ENCODE data around the gene CDH16. TPM values are rescaled to one million over a fixed set of nuclear protein-coding genes. Genes with fewer than 3 reads are reported as not detected.
"Not testable (repeated sequence)": the region's sequence is repeated elsewhere in the genome, so short reads cannot be mapped to it uniquely, and the experiment has no call there.

CDH16 gene
- total RNA-seq, 6 donors from 2014 or later: 0.40 to 1.8 (median 1.7) TPM; not detected in 3

DNA sequence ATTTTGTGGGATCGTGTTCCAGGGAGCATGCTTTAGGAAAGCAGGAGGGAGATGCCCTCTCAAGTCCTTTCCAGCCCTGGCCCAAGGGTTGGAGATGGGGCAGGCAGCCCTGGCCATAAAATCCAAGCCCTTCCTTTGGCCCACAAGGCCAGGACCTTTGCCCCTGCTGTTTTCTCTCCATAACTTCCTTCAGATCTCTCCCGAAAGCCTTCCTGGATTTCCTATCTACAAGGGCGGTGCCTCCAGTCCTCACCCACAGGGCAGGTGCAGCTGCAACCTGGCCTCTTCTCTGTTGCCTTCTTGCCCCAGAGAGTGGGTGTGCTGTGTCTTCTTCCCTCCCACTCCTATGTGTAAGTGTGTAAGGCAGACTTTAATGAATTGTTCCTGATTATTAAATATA is 46.8 kb downstream of the CDH16 start:
- no peak for ATAC-seq (ENCODE audit: low FRiP score in 2 of 2)
- H3K36me3 ChIP-seq: no peaks in the 10 kb centered on the region
- 90 to 94% methylated on average over 3 of the region's 3 CpGs for WGBS, 2 donors
- peaks cover 10 to 17% (median 13%) of the 10 kb centered on the region in 4 donors for H3K4me1 ChIP-seq
- no peaks in the 10 kb centered on the region for H3K27me3 ChIP-seq
- no peaks in the 10 kb centered on the region for H3K9me3 ChIP-seq
- no peak for TF ChIP-seq EP300 (IDR thresholded peaks at IDR 0.05)
- no peak for TF ChIP-seq CTCF (IDR thresholded peaks at IDR 0.05)
- TF ChIP-seq POLR2AphosphoS5 (IDR thresholded peaks at IDR 0.05): no peak
- no peak for TF ChIP-seq POLR2A (IDR thresholded peaks at IDR 0.05)
- DNase-seq: no peak
- H3K27ac ChIP-seq: no peak overlapping the region
- no peak overlapping the region for H3K4me3 ChIP-seq

DNA sequence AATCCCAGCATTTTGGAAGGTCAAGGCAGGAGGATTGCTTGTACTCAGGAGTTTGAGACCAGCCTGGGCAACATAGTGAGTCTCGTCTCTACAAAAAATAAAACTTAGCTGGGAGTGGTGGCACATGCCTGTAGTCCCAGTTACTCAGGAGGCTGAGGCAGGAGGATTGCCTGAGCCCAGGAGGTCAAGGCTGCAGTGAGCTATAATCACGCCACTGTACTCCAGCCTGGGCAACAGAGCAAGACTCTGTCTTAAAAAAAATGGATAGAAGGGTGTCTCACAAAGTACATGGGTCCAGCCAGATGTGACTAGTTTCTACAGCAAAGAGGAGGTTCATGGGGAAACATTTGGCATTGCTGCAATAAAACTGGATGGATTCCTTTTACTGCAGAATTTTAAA is 47.3 kb downstream of the CDH16 start:
- not testable (repeated sequence) for H3K9me3 ChIP-seq; H3K4me3 ChIP-seq; H3K27ac ChIP-seq; H3K27me3 ChIP-seq; ATAC-seq (ENCODE audit: low FRiP score in 2 of 2); H3K36me3 ChIP-seq; DNase-seq
- WGBS, 2 donors: 91 to 100% methylated on average over 2 of the region's 2 CpGs
- H3K4me1 ChIP-seq: peaks cover 10 to 17% (median 13%) of the 10 kb centered on the region in 4 donors

DNA sequence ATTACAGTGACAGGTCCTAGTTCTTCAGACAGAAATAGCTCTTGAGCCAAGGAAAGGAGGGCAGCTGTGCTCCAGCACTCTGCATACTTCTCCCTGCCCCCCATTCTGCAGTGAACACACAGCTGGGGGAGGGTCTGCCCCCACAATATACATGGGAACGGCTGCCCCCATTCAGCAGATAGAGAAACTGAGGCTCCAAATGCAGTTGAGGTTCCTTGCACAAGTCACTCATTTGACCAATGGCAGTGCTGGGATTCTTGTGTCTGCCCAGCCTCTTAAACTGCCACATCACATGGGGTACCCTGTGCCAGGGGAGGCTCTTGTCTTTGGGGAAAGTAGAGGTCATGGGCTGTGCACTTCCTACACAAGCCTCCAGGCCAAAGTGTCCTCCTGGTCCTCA is 49.3 kb downstream of the CDH16 start:
- no peak overlapping the region for H3K4me3 ChIP-seq
- no peak overlapping the region for H3K27ac ChIP-seq
- H3K27me3 ChIP-seq: no peaks in the 10 kb centered on the region
- no peaks in the 10 kb centered on the region for H3K9me3 ChIP-seq
- no peaks in the 10 kb centered on the region for H3K36me3 ChIP-seq
- WGBS, 2 donors: 86 to 100% methylated on average over 1 of the region's 1 CpG
- H3K4me1 ChIP-seq: peaks cover 10 to 16% (median 13%) of the 10 kb centered on the region in 4 donors
- ATAC-seq (ENCODE audit: low FRiP score in 2 of 2) (no peak), DNase-seq (no peak)
- TF ChIP-seq CTCF (IDR thresholded peaks at IDR 0.05): no peak
- TF ChIP-seq POLR2AphosphoS5 (IDR thresholded peaks at IDR 0.05): no peak

DNA sequence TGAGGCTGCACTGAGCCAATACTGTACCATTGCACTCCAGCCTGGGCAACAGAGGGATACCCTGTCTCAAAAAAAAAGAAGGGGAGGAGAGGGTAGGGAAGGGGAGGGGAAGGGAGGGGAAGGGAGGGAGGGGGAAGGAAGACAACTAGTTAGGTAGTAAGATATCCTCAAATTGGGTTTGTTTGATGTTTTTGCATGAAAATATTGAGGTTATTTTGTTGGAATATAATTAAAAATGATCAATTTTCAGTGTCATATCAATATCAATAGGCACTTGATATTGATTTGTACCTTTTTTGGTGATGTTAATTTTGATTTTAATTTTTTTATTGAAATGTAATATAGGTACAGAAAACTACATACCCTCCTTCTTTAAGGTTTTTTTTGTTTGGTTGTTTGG is 55.0 kb downstream of the CDH16 start:
- Histone ChIP-seq H3K36me3 (no peaks in the 10 kb centered on the region), H3K27me3 (no peaks in the 10 kb centered on the region), H3K4me1 (peaks cover 0 to 10% (median 0%) of the 10 kb centered on the region in 4 donors), H3K4me3 (no peak overlapping the region), H3K27ac (no peak overlapping the region), H3K9me3 (no peaks in the 10 kb centered on the region)
- DNase-seq: no peak
- ATAC-seq (ENCODE audit: low FRiP score in 2 of 2): no peak
- TF ChIP-seq POLR2A (IDR thresholded peaks at IDR 0.05) (no peak), POLR2AphosphoS5 (IDR thresholded peaks at IDR 0.05) (no peak), EP300 (IDR thresholded peaks at IDR 0.05) (no peak), CTCF (IDR thresholded peaks at IDR 0.05) (no peak)

- Histone ChIP-seq H3K9me3 (no peaks in the 10 kb centered on the region), H3K27ac (no peak overlapping the region), H3K4me3 (no peak overlapping the region), H3K4me1 (peaks cover 0 to 10% (median 0%) of the 10 kb centered on the region in 4 donors), H3K36me3 (no peaks in the 10 kb centered on the region), H3K27me3 (no peaks in the 10 kb centered on the region)
- ATAC-seq (ENCODE audit: low FRiP score in 2 of 2) (no peak), DNase-seq (no peak)
- TF ChIP-seq CTCF (IDR thresholded peaks at IDR 0.05): no peak
- no peak for TF ChIP-seq POLR2A (IDR thresholded peaks at IDR 0.05)
- 91 to 96% methylated on average over 6 to 8 of the region's 8 CpGs for WGBS, 2 donors
Measured at GRCh38 chr16:66862023-66862520, 56.6 kb downstream of the CDH16 start.
